Activated T-cell treated with anti-CD3 and anti-CD28 coated beads, Interleukin-2, amount 50 U/mL, for 4 hours (primary cell): ENCODE data around the gene WDR38. TPM values are rescaled to one million over a fixed set of nuclear protein-coding genes. Genes with fewer than 3 reads are reported as not detected.
"Not testable (repeated sequence)": the region's sequence is repeated elsewhere in the genome, so short reads cannot be mapped to it uniquely, and the experiment has no call there.

Experiments used
- ATAC-seq, 2 donors: fragments of 200-7000 bp; cut with Tn5 transposase; one replicate each; pipeline ENCODE4 v1.10.0; 2021
- DNase-seq: peaks from one replicate; pipeline ENCODE4 v3.0.0-alpha.2; 2020
- H3K27me3 Mint-ChIP-seq: one replicate; pipeline ENCODE4 v1.8.0; 2021; ENCODE audit warnings: low read depth, mixed read lengths
- H3K36me3 Mint-ChIP-seq: one replicate; pipeline ENCODE4 v1.8.0; 2022; ENCODE audit warnings: mixed read lengths; ENCODE audit not compliant: insufficient read depth
- H3K4me1 Mint-ChIP-seq: one replicate; pipeline ENCODE4 v1.8.0; 2021; ENCODE audit warnings: low read depth, mixed read lengths
- H3K4me3 Mint-ChIP-seq: one replicate; pipeline ENCODE4 v1.8.0; 2021; ENCODE audit warnings: mild to moderate bottlenecking, moderate library complexity, mixed read lengths
- H3K9me3 Mint-ChIP-seq: one replicate; pipeline ENCODE4 v1.8.0; 2021; ENCODE audit warnings: mixed read lengths
- total RNA-seq, 3 donors: library from RNA; stranded (reverse); gene quantifications; one replicate each; pipeline ENCODE4 v1.2.1, GENCODE V29; 2021

WDR38 gene
- total RNA-seq, 3 donors from 2014 or later = not detected

DNA sequence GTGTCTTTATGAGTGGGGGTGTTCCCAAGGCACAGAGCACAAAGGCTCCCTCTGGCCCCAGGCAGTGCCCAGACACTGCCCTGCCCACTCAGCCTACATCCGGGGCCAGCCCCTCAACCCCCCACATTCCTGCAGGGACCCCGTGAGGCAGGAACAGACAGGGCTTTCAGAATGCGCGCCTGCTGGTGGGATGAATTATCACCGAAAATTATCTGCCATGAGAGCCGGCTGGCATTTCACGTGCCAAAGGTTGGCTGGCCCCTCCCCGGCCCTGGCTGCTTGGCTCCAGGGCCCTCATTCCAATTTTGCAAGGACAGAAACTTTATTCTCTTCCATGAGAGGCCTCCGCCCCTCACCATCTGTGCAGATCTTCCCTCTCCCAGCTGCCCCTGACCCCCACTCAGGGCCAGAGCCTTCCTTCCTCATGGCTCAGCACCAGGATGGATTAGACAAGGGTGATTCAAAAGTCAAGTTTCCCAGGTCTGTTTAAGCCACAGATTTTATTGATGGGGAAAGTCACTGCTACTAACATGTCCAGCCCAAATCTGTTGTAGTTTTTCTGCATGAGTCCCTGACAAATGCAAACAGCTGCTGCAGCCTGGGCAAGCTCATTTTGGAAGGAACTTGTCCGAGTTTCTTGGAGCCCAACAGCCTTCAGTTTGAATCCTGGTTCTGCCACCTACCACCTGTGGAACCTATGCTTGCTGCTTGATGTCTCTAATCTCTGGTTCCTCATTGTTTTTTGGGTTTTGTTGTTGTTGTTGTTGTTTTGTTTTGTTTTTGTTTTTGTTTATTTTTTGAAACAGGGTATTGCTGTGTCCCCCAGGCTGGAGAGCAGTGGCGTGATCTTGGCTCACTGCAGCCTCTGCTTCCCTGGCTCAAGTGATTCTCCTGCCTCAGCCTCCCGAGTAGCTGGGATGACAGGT lies 32.3 kb upstream of the WDR38 start:
- DNase-seq = no peak
- no peaks in the 10 kb centered on the region for H3K36me3 Mint-ChIP-seq
- no peak overlapping the region for H3K4me3 Mint-ChIP-seq
- peaks cover 8% of the 10 kb centered on the region for H3K27me3 Mint-ChIP-seq
- H3K9me3 Mint-ChIP-seq = no peaks in the 10 kb centered on the region
- ATAC-seq = no peak
- peaks cover 3% of the 10 kb centered on the region for H3K4me1 Mint-ChIP-seq

DNA sequence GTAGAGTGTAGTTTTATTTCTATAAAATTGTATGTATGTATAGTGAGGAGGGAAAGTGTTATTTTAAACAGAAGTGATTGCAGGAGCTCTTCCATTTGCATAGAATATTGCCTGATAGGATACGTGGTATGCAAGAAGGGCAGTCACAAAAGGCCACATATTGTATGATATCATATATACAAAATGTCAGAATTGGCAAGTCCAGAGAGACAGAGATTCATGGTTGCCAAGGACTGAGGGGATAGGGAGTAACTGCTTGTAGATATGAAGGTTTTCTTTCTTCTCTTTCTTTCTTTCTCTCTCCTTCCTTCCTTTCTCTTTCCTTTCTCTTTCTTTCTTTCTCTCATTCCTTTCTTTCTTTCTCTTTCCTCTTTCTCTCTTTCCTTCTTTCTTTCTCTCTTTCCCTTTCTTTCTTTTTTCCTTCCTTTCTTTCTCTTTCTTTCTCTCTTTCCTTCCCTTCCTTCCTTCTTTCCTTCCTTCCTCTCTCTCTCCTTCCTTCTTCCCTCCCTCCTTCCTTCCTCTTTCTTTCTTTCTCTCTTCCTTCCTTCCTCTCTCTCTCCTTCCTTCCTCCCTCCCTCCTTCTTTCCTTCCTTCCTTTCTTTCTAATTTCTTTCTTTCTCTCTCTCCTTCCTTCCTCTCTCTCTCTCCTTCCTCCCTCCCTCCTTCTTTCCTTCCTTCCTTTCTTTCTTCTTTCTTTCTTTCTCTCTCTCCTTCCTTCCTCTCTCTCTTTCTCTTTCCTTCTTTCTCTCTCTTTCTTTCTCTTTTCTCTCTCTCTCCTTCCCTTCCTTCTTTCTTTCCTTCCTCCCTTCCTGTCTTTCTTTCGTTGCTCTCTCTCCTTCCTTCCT lies 24.5 kb upstream of the WDR38 start:
- H3K4me3 Mint-ChIP-seq = no peak overlapping the region
- DNase-seq = no peak
- H3K27me3 Mint-ChIP-seq = peaks cover 5% of the 10 kb centered on the region
- H3K36me3 Mint-ChIP-seq = no peaks in the 10 kb centered on the region
- no peaks in the 10 kb centered on the region for H3K4me1 Mint-ChIP-seq
- H3K9me3 Mint-ChIP-seq = peaks cover 4% of the 10 kb centered on the region
- no peak for ATAC-seq

DNA sequence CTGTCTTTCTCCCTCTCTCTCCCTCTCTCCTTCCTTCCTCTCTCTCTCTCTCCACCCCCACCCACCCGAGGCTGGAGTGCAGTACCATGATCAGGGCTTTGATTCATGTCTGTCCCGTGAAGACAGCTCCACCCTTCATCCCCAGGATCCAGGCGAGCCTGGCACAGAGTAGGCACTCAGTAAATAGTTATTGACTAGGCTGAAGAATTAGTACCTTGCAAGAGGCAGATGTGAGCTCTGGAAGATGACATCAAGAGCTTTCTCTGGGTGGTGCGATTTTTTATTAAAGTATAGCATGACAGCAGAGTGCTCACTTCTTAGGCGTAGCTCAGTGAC lies 24.0 kb upstream of the WDR38 start:
- Mint-ChIP-seq H3K9me3 (peaks cover 4% of the 10 kb centered on the region), H3K36me3 (no peaks in the 10 kb centered on the region), H3K4me1 (no peaks in the 10 kb centered on the region), H3K27me3 (peaks cover 5% of the 10 kb centered on the region), H3K4me3 (no peak overlapping the region)
- DNase-seq = no peak
- ATAC-seq = no peak

DNA sequence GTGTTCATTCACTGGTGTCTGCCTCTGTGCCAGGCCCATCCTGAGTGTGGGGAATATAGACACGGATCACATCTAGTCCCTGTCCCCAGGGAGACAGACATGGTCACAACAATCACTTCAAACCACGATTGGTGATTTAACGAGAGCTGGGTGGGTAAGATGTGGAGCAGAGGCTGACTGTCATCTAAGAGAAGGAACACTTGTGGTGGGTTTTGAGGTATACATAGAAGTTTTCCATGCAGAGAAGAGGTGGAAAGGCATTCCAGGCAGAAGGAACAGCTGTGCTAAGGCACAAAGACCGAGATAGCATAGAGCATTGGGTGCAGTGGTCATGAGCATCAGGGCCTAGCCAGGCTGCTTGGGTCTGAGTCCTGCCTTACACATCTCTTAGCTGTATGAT lies 22.7 kb upstream of the WDR38 start:
- peaks cover 4% of the 10 kb centered on the region for H3K9me3 Mint-ChIP-seq
- peaks cover 9% of the 10 kb centered on the region for H3K27me3 Mint-ChIP-seq
- H3K4me3 Mint-ChIP-seq = no peak overlapping the region
- DNase-seq = no peak
- H3K36me3 Mint-ChIP-seq = no peaks in the 10 kb centered on the region
- H3K4me1 Mint-ChIP-seq = no peaks in the 10 kb centered on the region
- ATAC-seq = no peak

DNA sequence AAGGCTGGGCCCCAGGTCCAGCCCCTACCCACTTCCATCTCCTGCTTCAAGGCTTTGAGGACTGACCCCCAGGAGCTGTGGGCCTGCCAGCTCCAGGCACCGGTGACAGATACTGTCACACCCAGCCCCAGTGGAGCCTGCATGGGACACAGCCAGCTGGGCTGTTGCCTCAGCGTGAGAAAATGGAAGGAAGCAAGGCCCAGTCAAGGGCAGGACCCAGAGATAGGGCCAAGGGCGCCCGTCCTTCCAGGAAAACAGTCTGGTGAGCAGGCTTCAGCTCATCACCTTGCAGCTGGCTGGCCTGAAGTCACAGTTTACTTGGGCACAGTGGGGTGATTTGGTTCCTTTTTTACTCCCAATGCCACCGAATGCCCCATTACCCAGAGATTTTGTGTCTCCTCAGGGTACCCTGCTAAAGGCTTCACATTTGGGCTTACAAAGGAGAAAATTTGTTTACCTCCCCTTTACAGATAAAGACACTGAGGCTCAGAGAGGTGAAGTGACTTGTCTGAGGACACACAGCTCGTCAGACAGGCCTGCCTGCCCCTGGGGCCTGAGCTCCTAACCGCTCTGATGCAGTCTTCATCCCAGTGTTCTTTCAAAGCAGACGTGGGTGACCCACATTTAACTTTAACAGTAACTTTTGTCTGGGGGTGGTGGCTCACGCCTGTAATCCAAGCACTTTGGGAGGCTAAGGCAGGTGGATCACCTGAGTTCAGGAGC lies 21.5 kb upstream of the WDR38 start:
- ATAC-seq (no peak), DNase-seq (no peak)
- no peaks in the 10 kb centered on the region for H3K36me3 Mint-ChIP-seq
- H3K27me3 Mint-ChIP-seq = peaks cover 18% of the 10 kb centered on the region
- H3K4me3 Mint-ChIP-seq = no peak overlapping the region
- no peaks in the 10 kb centered on the region for H3K9me3 Mint-ChIP-seq
- no peaks in the 10 kb centered on the region for H3K4me1 Mint-ChIP-seq

DNA sequence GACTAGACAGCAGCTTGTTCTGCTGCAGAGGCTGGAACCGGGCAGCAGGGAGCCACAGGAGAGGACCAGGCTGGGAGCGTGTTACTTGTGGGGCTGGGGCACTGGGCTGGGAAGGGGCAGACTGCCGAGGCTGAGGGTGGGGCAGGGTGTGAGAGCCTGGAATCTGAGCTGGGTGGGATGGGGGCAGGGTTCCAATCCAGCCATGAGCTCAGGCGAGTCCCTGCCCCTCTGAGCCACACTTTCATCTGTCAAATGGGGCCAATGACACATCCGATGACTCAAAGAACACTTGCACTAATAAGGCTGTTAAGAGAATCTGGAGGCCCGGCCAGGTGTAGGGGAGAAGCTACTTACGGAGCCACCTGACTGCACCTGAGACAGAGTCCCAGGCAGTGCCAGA lies 18.7 kb upstream of the WDR38 start:
- ATAC-seq (peak; percentile 35 to 53), DNase-seq (no peak)
- Mint-ChIP-seq H3K27me3 (peaks cover 37% of the 10 kb centered on the region), H3K4me1 (no peaks in the 10 kb centered on the region), H3K4me3 (no peak overlapping the region), H3K36me3 (no peaks in the 10 kb centered on the region), H3K9me3 (no peaks in the 10 kb centered on the region)

DNA sequence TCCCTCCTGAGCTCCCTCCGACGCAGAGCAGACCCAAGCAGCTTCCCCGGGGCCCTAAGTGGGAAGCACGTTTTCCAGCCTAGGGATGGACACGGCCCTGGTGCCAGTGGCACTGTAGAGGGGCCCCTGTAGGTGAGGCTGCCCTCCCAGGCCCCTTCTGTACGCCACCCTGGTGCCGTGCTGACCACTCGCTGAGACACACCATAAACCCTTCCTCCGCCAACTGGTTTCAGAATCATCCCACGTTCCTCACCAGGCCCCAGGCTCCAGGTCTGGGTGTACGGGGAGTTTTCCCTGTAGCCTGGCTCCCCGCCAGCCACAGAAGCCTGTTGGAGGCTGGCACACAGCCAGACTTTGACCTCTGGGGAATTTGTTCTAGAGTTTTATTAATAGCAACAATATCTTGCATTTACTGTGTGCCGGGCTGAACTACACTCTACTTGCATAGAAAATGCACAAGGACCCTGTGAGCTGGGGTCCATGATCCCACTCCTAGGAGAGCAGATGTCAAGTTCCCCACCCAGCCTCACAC lies 18.2 kb upstream of the WDR38 start:
- Mint-ChIP-seq H3K9me3 (no peaks in the 10 kb centered on the region), H3K36me3 (no peaks in the 10 kb centered on the region), H3K4me3 (no peak overlapping the region), H3K4me1 (no peaks in the 10 kb centered on the region), H3K27me3 (peaks cover 37% of the 10 kb centered on the region)
- DNase-seq = no peak
- no peak for ATAC-seq

DNA sequence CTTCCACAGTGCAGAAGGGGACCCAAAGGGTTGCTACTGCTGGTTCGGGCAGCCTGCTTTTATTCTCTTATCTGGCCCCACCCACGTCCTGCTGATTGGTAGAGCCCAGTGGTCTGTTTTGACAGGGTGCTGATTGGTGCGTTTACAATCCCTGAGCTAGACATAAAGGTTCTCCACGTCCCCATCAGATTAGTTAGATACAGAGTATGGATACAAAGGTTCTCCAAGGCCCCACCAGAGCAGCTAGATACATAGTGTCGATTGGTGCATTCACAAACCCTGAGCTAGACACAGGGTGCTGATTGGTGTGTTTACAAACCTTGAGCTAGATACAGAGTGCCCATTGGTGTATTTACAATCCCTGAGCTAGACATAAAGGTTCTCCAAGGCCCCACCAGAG lies 15.1 kb upstream of the WDR38 start:
- ATAC-seq, DNase-seq, H3K36me3 Mint-ChIP-seq, H3K4me1 Mint-ChIP-seq, H3K9me3 Mint-ChIP-seq, H3K4me3 Mint-ChIP-seq: not testable (repeated sequence)
- peaks cover 32% of the 10 kb centered on the region for H3K27me3 Mint-ChIP-seq

DNA sequence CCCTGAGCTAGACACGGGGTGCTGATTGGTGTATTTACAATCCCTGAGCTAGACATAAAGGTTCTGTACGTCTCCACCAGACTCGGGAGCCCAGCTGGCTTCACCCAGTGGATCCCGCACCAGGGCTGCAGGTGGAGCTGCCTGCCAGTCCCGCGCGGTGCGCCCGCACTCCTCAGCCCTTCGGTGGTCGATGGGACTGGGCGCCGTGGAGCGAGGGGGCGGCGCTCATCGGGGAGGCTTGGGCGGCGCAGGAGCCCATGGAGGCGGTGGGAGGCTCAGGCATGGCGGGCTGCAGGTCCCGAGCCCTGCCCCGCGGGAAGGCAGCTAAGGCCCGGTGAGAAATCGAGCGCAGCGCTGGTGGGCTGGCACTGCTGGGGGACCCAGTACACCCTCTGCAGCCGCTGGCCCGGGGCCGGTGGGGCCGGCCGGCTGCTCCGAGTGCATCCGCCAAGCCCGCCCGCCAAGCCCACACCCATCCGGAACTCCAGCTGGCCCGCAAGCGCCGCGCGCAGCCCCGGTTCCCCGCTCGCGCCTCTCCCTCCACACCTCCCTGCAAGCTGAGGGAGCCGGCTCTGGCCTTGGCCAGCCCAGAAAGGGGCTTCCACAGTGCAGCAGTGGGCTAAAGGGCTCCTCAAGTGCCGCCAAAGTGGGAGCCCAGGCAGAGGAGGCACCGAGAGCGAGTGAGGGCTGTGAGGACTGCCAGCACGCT lies 14.5 kb upstream of the WDR38 start:
- H3K4me3 Mint-ChIP-seq, H3K36me3 Mint-ChIP-seq, ATAC-seq, DNase-seq, H3K4me1 Mint-ChIP-seq, H3K9me3 Mint-ChIP-seq: not testable (repeated sequence)
- H3K27me3 Mint-ChIP-seq = peaks cover 32% of the 10 kb centered on the region

DNA sequence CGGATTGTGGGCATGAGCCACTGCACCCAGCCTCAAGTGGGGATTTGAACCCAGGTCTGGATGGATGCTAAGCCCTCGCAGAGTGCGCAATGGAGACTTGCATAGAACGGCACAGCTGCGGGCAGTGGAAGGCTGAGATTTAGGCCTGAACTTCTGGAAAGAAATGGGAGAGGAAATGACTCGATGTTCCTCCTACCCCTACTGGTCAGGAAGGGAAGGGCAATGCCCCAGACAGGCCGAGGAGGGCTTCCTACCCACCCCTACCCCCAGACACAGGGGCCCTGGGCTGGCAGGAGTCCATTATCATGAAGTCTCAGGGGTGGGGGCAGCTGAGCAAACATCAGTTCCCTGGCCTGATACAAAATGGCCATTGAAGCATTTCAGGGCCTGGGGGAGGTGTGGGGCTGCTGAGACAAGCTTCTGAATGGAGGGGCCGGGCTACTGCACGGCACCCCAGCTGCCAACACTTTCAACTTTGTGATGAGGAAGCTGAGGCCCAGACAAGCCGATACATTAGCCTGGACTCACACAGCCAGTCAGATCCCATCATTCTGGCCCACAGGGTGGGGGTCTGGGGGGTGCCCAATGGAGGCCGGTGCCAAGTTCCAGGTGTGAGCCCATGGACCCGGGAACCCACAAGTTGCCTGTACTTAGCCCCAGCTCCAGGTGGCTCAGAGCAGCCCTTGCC lies 13.5 kb upstream of the WDR38 start:
- ATAC-seq (peak; percentile 46), DNase-seq (no peak)
- Mint-ChIP-seq H3K9me3 (no peaks in the 10 kb centered on the region), H3K4me1 (no peaks in the 10 kb centered on the region), H3K27me3 (peaks cover 32% of the 10 kb centered on the region), H3K36me3 (no peaks in the 10 kb centered on the region), H3K4me3 (no peak overlapping the region)

DNA sequence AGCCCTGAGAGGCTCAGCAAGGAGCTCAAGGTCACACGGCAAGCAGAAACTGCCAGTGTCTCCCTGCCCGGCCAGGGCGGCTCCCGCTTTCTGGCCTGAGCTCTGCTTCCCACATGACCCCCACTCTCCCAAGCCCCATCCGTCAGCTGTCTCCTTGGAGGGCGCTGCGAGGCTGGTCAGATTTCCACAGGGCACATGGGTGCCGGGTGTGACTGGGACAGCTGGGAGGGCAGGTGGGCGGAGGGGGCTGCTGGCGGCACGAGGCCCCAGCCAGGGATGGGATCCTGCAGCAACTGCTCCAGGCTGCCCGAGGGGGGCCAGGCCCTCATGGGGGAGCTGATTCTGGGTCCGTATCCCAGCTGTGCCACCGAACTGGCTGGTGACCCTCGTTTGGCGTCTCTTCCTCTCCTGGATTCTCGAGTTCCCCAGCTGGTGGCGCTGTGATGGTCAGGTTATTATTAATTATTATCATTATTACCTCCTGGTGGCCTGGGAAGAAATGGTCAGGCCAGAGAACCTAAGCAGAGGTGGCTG lies 12.9 kb upstream of the WDR38 start:
- Mint-ChIP-seq H3K27me3 (peaks cover 30% of the 10 kb centered on the region), H3K4me3 (no peak overlapping the region), H3K9me3 (no peaks in the 10 kb centered on the region), H3K36me3 (no peaks in the 10 kb centered on the region), H3K4me1 (no peaks in the 10 kb centered on the region)
- DNase-seq (no peak), ATAC-seq (no peak)

DNA sequence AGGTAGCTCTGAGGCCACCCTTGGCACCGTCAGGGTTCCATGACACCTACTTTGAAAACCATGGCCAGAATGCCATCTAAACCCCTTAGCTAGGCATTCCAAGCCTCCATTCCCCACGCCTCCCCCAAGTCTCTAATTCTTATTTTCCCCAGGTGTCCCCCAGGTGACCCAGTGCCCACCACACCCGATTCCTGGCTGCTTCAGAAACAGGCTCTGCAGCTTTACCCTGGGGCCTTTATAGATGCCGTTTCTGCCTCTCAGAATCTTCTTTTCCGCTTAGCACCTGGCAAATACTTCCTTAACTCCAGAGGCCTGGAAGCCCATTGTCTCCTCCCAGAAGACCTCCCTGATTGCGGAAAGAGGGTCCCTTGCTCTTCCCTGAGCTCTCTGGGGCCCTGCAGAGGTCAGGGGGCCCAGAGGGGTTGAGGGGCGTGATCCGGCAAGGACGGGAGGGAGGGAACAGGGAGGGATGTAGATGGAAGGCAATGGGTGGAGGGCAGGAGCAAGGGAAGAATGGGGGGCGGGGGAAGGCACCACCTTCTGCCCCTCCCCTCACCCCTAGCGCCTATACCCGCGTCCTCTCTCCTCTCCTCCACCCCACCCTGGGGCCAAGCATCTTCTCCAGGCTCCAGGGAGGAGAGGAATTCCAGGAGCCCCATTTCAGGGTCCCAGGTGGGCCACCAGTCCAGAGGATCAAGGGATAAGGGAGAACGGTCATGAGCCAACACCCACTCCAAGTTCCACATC lies 12.0 kb upstream of the WDR38 start:
- no peak for ATAC-seq
- DNase-seq = no peak
- Mint-ChIP-seq H3K9me3 (no peaks in the 10 kb centered on the region), H3K4me1 (no peaks in the 10 kb centered on the region), H3K4me3 (no peak overlapping the region), H3K36me3 (no peaks in the 10 kb centered on the region), H3K27me3 (peaks cover 24% of the 10 kb centered on the region)
